Measurements from ENCODE around the gene F13A1. TPM values are rescaled to one million over a fixed set of nuclear protein-coding genes. Genes with fewer than 3 reads are reported as not detected.

The F13A1 gene
- total RNA-seq, 1 donor from 2014 or later, result 0.56 TPM

DNA sequence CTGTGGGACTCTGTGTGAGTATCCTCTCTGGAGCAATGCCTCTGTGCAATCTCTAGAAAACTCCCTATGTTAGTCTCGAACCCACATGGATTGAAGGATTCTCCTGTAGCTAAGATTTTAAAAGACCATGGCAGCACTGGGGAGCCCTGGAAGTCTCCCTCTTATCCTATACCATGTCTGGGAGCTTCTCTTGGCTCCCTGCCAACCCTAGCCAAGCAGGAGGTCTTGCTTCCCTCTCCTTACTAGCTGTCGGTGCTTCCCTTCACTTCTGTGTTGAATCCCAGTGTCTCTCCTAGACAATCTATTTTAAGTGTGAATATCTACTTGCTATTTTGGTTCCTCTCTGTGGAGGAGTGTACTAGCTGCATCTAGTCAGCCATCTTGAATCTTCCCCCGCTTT is 195.0 kb downstream of the F13A1 start:
- Mint-ChIP-seq H3K4me1 (no peaks in the 10 kb centered on the region), H3K9me3 (peaks cover 13% of the 10 kb centered on the region), H3K4me3 (no peak overlapping the region), H3K36me3 (no peaks in the 10 kb centered on the region), H3K27ac (no peak overlapping the region), H3K27me3 (ENCODE audit: low read depth) (peaks cover 32% of the 10 kb centered on the region)
- DNase-seq (ENCODE audit: low spot score in 2 of 2, unreplicated experiment in 2 of 2), result no peak
- TF ChIP-seq CTCF (IDR thresholded peaks at IDR 0.05; ENCODE audit: unreplicated experiment), result no peak

- no peak for TF ChIP-seq CTCF (IDR thresholded peaks at IDR 0.05; ENCODE audit: unreplicated experiment)
- H3K4me1 Mint-ChIP-seq, result no peaks in the 10 kb centered on the region
- DNase-seq (ENCODE audit: low spot score in 2 of 2, unreplicated experiment in 2 of 2), result no peak
- no peak overlapping the region for H3K27ac Mint-ChIP-seq
- peaks cover 13% of the 10 kb centered on the region for H3K9me3 Mint-ChIP-seq
- peaks cover 19% of the 10 kb centered on the region for H3K27me3 Mint-ChIP-seq (ENCODE audit: low read depth)
- H3K36me3 Mint-ChIP-seq, result no peaks in the 10 kb centered on the region
- no peak overlapping the region for H3K4me3 Mint-ChIP-seq
Measured at GRCh38 chr6:6123803-6124202, 196.7 kb downstream of the F13A1 start.

GRCh38 chr6:6121943-6122342 is 198.5 kb downstream of the F13A1 start:
- Mint-ChIP-seq H3K36me3 (no peaks in the 10 kb centered on the region), H3K4me3 (no peak overlapping the region), H3K27ac (no peak overlapping the region)

GRCh38 chr6:6105472-6106036 is 214.9 kb downstream of the F13A1 start:
- H3K36me3 Mint-ChIP-seq, result no peaks in the 10 kb centered on the region

More at GRCh38 chr6:6121943-6122342, 198.5 kb downstream of the F13A1 start:
- no peak for DNase-seq (ENCODE audit: low spot score in 2 of 2, unreplicated experiment in 2 of 2)
- Mint-ChIP-seq H3K9me3 (peaks cover 25% of the 10 kb centered on the region), H3K27me3 (ENCODE audit: low read depth) (peaks cover 13% of the 10 kb centered on the region), H3K4me1 (no peaks in the 10 kb centered on the region)
- no peak for TF ChIP-seq CTCF (IDR thresholded peaks at IDR 0.05; ENCODE audit: unreplicated experiment)

More at GRCh38 chr6:6105472-6106036, 214.9 kb downstream of the F13A1 start:
- DNase-seq (ENCODE audit: low spot score in 2 of 2, unreplicated experiment in 2 of 2), result no peak
- H3K9me3 Mint-ChIP-seq, result peaks cover 60% of the 10 kb centered on the region
- no peak for TF ChIP-seq CTCF (IDR thresholded peaks at IDR 0.05; ENCODE audit: unreplicated experiment)
- H3K27me3 Mint-ChIP-seq (ENCODE audit: low read depth), result peaks cover 3% of the 10 kb centered on the region
- H3K4me3 Mint-ChIP-seq, result no peak overlapping the region
- no peaks in the 10 kb centered on the region for H3K4me1 Mint-ChIP-seq
- H3K27ac Mint-ChIP-seq, result no peak overlapping the region

Small RNA genes within 50 kb of the gene (microRNA-seq; reads per million reads assigned to microRNA genes)
- gene MIR5683 (not detected), gene MIR7853 (not detected)

Measured in mesothelial cell of epicardium (in vitro differentiated cells).